Amniotic stem cell (primary cell): ENCODE results near the gene TRAPPC2L.
"Not testable (repeated sequence)": the region's sequence is repeated elsewhere in the genome, so short reads cannot be mapped to it uniquely, and the experiment has no call there.

ENCODE experiments used
- DNase-seq: peaks from one replicate; lab custom pipeline; 2025; lab: John Stamatoyannopoulos, UW

Gene TRAPPC2L

DNA sequence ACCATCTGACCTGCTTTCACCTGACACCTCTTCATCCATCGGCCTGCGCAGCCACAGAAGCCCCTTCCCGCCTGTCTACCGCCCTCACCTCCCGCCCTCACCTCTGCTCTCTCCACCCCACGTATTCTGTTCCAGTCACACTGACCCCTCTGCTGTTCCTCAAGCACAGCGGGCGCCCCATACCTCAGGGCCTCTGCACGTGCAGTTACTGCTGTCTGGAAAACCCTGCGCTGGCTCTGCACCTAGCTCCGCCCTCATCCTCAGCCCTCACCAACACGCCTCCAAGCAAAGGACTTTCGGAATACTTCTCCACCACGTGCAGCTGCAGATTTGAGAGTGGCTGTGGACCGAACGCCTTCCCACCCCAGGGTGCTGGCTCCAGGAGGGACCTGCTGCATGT, 34.2 kb downstream of the TRAPPC2L start:
- no peak for DNase-seq

DNA sequence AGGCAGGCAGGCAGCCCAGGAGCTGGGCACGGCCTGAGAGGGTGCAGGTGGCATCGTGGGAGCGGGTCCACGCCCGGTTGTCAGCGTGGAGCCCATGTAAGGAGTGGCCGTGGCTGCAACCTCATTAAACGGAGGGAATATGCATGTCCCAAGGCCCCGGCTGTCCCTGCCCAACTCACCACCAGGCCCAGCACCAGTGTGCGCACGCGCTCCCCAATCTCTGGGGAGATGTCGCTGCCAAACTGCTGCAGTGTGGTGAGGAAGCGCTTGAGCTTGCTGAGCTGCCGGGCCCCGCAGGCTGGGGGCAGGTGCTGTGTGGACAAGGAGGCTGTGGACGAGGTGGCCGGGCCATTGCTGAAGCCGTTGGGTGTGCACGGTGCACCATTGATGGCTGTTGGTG, 35.1 kb downstream of the TRAPPC2L start:
- DNase-seq = no peak

DNA sequence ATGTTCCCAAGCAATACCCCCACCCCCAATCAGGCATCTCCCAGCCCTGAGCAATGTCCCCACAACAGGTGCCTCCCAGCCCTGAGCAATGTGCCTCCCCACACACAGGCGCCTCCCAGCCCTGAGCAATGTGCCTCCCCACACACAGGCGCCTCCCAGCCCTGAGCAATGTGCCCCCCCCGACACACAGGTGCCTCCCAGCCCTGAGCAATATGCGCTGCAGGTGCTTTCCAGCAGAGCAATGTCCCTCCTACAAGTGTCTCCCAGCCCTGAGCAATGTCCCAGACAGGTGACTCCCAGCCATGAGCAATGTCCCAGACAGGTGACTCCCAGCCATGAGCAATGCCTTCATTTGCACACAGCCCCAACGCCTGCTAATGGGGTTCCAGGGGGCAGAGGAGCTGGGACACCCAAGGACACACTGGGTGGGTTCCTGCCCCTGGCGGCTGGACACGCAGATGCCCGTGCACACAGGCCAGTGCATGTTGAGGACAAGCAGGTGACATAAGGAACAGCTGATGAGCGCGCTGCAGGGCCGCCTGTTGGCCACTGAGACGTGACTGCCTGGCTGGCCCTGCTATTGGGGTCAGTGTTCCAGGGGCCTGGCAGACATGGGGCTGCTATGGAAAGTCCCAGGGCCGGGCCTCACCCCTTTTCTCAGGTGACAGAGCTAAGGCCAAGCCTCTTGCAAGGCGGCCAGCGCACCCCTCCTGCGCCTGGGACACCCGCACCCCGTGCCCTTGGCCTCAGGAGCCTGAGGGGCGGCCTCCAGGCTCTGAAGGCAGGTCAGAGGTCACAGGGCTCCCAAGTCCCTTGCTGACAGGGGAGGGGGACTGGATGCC, 36.4 kb downstream of the TRAPPC2L start:
- DNase-seq = no peak

DNA sequence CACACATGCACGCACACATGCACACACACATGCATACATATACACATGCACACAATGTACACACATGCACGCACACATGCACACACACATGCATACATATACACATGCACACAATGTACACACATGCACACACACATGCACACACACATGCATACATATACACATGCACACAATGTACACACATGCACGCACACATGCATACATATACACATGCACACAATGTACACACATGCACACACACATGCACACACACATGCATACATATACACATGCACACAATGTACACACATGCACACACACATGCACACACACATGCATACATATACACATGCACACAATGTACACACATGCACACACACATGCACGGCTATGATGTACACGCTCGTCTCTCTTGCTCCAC, 37.3 kb downstream of the TRAPPC2L start:
- not testable (repeated sequence) for DNase-seq

DNA sequence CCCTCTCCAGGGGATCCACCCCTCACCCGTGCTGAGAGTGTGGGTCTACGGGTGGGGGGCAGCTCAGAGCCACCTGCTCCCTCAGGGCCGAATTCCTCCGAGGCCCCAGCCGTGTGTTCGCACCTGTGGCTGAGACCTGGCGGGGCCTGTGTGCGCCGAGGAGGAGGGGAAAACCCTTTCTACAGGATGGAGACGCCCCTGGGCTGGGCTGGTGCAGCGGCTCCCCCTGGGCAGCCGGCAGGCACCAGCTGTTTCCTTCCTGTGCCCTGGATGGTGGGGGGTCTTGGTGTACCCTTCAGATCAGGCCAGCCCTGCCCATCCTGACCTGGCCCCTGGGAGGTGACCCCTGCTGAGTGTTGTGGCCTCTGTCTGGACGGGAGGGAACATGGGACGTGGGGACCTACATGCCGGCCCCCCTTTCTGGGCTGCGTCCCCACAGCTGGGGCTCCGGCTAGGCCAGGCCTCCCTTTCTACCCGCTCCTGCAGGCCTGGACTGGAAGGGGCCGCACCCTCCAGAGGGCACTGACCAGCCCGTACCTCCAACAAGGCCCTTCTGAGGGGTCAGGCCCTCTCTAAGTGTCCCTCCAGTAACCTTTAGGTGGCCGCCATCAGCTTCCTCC, 37.9 kb downstream of the TRAPPC2L start:
- no peak for DNase-seq

DNA sequence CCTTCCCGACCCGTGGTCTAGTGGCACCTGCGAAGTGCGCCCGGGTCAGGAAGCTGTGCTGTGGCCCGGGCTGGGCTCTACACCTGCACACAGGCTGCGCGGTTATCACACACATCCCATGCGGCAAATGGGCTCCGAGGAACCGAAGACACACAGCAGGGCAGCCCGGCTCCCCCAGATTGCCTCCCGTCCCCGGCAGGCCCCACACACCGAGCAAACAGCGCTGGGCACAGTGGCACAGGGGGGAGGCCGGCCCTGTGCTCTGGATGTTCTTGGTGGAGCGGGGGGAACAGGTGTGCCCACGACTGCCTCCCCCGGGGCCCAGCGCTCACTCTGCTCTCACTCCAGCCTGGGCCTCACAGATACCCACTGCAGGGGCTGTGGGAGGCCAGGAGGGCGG, 38.4 kb downstream of the TRAPPC2L start:
- no peak for DNase-seq

DNA sequence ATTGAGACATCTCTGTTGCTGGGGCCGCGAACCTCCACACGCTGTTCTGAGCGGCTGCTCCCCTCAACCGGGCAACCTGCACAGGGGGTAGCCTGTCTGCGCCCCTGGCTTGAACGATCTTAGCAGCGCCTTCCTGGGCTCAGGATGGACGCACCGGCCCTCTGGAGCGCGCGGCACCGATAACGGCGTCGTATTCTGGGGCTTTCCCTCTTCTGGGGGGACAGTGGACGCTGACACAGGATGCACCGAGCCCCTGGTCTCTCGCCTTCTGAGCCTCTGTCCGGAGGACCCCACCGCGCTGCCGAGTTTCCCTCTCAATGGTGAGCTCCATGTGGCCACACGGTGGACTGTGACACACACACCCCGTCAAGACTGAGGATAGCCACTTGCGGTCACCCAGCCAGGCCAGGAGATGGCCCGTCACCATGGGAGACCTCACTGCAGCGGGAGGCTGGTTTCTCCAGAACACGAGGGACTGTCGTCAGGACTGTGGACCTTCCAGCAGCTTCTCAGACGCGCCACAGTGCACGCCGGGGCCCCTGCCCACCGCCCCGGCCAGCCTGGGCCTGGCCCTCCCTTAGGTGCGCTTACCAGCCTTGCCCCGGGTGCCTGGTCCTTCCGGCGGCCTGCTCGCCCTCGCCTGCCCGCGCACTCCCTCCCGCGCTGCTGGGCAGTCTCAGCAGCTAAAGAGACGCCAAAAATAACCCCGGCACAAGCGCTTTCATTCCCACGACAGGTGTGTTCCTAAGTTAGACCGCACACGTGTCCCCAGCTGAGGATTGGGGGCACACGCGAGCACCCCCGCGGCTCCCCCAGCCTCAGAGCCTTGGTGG, 39.5 kb downstream of the TRAPPC2L start:
- no peak for DNase-seq

DNA sequence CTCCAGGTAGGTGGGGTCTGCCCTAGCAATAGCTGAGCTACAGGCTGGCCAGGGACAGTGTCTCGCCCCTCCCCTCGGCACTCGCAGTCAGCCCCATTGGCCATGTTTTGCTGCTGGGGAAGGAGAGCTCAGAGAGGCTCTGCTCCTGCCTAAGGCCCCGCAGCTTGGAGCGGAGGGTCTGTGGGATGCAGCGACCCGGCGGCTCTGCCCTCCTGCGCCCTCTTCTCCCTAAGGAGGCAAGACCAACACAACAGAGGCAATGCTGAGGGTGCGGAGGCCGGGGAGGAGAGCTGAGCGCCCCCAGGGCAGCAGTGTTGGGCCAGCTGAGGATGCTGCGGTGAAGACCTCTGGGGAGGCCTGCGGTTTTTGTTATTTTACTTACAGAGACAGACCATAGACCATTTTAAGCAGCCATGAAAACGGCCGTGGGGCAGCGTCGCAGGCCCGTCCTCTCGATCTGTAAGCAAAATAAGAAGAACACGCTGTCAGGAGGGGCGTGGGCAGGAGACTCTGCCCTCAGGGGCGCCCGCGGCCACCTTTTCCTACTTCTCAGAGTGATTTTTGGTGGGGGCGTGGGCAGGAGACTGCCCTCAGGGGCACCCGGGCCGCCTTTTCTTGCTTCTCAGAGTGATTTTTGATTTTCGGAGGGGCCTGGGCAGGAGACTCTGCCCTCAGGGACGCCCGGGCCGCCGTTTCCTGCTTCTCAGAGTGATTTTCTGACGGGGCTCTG, 40.9 kb downstream of the TRAPPC2L start:
- no peak for DNase-seq

DNA sequence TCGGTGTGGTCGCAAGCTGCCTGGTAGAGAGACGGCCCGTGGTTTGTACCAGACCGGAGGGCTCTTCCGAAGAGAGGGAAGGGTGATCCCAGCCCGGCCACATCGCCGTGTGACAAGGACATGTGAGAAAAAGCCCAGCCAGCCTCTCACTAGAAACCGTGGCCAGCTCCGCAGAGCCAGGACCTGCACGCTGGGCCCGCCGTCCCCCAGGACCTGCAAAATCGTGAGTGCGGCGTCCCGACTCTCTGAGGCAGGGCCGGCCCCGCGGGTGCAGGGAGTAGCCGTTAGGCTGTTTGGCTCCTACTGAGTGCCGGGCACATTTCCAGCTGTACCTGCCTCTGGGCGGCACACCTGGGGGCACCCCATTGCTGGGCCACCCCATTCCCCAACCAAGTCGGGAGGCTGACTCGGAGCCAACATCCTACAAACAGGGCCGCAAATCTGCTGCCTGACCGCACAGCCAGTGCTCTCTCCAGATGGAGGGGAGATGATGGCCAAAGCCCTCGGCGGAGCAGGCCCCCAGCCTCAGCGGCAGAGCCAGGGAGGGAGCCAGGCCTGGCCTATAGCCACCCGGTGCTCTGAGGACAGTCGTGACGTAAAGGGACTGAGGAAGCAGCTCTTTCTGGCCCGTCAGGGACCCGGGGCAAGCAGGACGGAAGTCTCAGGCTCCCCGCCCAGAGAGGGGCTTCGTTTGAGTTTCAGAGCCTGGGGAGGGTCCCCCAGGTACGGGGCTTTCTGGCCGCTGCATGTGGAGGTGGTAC, 43.2 kb downstream of the TRAPPC2L start:
- DNase-seq = no peak

DNA sequence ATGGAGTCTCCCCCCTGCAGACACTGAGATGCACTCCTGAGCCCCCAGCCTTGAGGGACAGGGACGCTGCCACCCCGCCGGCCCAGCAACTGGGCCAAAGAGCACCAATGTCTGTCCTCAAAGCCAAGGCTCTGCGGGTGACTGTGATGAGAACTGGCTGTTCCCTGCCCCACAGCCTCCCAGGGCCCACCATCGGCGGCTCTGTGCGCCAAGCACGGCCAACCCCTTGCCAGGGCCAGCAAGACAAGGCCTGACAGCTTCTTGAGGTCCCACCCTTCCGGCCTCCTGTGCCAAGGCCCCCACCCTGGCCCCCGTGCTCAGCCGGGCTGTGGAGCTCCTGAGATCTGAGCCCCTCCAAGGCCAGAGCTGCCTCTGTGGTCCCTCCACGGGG, 43.7 kb downstream of the TRAPPC2L start:
- no peak for DNase-seq

DNA sequence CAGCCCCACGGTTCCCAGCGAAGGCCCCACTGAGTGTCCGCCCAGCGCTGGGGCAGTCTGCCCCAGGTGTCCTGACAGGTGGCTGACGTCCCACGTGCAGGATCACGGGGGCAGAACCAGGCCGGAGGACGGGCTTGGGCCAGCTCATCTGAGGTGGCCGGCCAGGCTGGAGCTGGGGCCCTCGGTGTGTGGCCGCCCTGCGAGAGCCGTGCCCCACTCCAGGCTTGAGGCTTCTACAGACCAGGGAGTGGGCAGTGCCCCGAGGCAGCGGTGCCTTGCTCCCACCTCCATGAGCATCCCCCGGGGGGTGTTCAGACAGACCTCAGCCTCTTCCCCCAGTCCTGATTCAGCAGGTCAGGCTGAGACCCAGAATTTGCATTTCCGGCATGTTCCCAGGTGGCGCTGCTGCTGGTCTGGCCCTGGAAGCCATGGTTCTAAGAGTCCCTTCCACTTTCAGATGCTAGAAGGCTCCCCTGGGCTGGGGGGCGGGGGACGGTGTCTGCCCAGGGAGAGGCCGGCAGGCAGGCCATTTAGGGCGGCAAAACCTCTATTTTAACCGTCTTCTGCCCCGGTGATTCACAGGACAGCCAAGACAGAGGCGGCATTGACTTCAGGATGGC, 44.9 kb downstream of the TRAPPC2L start:
- DNase-seq = no peak

DNA sequence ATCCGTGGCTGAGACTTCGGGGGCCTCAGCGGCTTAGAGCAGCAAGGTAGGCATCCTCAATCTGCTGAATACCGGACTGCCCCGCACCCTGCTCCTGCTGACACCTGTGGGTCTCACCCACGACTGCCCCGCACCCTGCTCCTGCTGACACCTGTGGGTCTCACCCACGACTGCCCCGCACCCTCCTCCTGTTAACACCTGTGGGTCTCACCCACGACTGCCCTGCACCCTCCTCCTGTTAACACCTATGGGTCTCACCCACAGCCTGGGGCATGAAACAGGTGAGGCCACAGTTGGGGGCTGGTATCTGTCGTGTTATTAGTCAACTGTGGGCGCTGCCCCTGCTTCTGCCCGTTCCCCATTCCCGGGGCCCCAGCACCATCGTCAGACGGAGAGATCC, 45.8 kb downstream of the TRAPPC2L start:
- no peak for DNase-seq

DNA sequence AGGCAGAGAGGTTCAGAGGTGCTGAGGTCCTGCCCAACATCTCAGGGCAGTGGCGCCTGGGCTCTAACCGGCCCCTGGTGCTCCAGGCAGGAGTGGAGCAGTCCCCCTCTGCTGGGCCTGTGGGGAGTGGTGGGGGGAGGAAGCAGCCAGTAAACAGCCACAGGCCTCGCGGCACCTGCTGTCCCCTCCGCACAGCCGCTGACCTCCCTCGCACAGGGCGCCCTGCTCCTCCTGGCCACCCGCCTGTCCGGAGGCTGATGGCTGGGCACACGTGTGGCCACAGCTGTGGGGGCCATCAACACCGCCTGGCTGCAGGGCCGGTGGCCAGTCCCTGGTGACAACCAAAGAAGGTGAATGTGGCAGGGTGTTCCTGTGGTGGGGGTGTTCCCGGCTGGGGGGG, 46.3 kb downstream of the TRAPPC2L start:
- no peak for DNase-seq

DNA sequence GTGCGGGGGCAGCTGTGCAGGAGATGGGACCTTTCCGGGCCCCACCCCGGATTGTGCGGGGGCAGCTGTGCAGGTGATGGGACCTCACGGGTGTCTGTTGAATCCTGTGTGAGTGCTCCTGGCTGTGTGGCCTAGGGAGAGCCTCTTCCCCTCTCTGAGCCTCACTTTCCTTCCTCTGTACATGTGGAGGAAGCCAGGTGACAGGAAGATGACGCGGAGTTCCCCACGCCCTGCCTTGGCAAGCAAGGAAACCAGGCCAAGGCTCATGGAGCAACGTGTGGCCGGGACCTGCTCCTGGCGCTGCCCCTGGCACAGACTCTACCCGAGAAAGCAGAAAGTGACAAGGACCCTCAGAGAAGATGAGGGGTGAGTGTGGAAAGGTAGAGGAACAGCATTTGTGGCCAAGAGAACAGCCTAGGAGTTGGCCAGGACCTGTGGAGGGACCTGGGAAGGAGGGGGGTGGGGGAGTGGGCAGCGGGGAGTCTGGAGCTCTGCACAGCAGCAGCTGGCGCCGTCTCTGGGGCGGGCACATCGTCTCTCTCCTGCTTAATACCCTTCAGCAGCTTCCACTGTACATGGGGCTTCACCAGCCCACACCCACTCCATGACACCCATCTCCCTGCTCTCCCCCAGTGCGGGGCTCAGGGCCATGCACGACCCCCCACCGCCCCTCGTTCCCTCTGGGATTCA, 47.9 kb downstream of the TRAPPC2L start:
- DNase-seq = no peak

DNA sequence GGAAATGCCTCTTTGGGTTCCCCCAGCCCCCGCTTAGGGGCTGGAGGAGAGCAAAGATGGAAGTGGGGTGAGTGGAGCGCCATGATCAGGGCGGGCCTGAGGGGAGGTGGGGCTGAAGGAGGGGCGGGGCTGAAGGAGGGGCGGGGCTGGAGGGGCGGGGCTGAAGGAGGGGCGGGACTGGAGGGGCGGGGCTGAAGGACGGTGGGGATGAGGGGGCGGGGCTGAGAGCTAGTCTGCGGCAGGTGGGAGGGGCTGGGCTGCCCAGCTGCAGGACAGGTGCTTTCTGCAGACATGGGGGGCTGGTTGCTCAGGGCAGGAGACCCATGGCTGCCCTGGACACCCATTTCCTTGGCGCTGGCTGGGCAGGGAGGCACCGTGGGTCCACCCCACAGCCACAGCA, 48.6 kb downstream of the TRAPPC2L start:
- DNase-seq = no peak

DNA sequence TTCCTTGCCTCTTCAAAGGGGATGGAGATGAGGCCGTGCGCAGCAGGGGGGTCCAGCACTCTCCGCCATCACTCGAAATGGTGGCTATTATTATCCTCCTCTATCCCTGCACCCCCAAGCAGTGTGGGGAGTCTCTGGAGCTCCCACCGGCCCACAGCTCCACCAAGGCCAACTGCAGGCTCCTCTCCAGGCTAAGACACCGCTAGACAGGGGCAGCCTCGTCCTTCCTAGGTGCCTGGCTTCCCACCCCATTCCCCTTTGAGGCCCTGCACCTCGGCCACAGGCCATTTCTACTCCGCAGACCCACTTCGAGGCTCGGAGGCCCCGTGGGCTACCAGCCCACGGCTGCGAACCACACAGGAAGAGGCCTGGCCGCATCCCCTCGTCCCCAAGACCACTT, 49.1 kb downstream of the TRAPPC2L start:
- DNase-seq = no peak

DNA sequence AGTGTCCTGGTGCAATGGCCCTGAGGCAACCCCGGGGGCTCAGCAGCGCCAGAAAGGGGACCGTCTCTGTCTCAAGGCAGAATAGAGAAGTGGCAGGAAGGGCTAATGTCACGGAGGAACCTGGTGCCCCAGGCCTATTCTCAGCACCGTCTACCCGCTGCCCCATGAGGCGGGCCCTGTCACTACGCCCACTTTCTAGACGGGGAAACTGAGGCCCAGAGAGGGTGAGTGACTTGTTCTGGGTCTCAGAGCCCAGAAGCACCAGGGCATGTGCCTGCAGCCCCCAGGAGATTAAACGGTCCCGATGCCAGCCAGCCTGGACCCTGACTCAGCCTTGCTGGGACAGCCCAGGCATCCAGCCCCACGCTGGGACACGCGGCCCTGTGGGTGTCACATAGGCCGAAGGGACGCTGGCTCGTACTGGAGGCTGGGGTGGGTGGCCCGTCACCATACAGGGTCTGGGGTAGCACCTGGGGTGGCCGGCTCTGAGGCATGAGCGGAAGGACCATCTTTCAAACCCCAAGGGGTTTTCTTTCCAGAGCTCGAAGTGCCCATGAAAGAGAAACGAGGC, 49.7 kb downstream of the TRAPPC2L start:
- no peak for DNase-seq

DNA sequence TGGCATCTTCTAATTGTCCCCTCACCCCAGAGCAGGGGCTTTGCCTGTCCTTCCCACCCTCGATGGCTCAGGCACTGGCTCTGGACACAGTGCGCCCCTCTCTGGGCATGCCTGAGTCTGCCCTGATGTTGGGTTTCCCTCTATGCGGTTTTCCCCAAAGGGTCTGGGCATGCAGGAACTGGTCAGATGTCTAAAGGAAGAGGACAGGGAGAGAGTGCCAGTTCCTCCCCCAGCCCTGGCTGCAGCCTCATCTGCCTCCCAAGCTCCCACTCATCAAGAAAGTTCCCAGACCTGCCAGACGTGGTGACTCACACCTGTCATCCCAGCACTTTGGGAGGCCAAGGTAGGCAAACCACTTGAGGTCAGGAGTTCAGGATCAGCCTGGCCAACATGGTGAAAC, 50.8 kb downstream of the TRAPPC2L start:
- DNase-seq = no peak

DNA sequence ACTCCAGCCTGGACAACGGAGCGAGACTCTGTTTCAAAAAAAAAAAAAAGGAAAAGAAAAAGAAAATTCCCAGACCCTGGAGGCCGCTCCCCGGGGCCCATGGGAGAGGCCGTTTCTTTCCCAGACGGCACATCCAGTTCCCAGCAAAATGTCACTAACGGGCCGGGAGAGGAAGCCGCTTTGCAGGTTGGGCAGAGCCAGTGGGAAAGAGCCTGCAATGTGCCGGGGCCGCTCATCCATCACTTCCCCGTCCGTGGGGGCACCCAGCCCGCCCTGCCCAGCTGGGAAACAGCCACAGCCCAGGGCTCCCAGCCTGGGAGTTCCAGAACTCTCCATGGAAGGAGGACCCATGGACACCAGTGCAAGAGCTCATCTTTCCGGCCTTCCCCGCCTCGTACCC, 51.4 kb downstream of the TRAPPC2L start:
- no peak for DNase-seq
